ENCODE results near the gene ING1.

Gene ING1

GRCh38 chr13:110758195-110758805, 44.8 kb downstream of the ING1 start:
- Histone ChIP-seq H3K9me3 (ENCODE audit: control insufficient read depth in 1 of 2, low read length in 2 of 2) (no peaks in the 10 kb centered on the region), H3K27me3 (ENCODE audit: low read depth, low read length) (no peaks in the 10 kb centered on the region), H3K4me3 (ENCODE audit: low read depth in 1 of 2, low read length in 2 of 2) (no peak overlapping the region), H3K27ac (ENCODE audit: low read length) (no peak overlapping the region), H3K4me1 (ENCODE audit: control insufficient read depth in 1 of 2, insufficient read depth in 2 of 2, low read length in 2 of 2) (no peaks in the 10 kb centered on the region), H3K36me3 (ENCODE audit: control insufficient read depth in 1 of 2, insufficient read depth in 2 of 2, low read length in 2 of 2) (no peaks in the 10 kb centered on the region)

- Histone ChIP-seq H3K4me1 (ENCODE audit: control insufficient read depth in 1 of 2, insufficient read depth in 2 of 2, low read length in 2 of 2) (no peaks in the 10 kb centered on the region), H3K9me3 (ENCODE audit: control insufficient read depth in 1 of 2, low read length in 2 of 2) (no peaks in the 10 kb centered on the region), H3K36me3 (ENCODE audit: control insufficient read depth in 1 of 2, insufficient read depth in 2 of 2, low read length in 2 of 2) (no peaks in the 10 kb centered on the region), H3K4me3 (ENCODE audit: low read depth in 1 of 2, low read length in 2 of 2) (no peak overlapping the region), H3K27me3 (ENCODE audit: low read depth, low read length) (no peaks in the 10 kb centered on the region), H3K27ac (ENCODE audit: low read length) (no peak overlapping the region)
Observed at GRCh38 chr13:110759710-110760109, 46.2 kb downstream of the ING1 start.

- Histone ChIP-seq H3K9me3 (ENCODE audit: control insufficient read depth in 1 of 2, low read length in 2 of 2) (no peaks in the 10 kb centered on the region), H3K4me3 (ENCODE audit: low read depth in 1 of 2, low read length in 2 of 2) (no peak overlapping the region), H3K4me1 (ENCODE audit: control insufficient read depth in 1 of 2, insufficient read depth in 2 of 2, low read length in 2 of 2) (no peaks in the 10 kb centered on the region), H3K27ac (ENCODE audit: low read length) (no peak overlapping the region), H3K36me3 (ENCODE audit: control insufficient read depth in 1 of 2, insufficient read depth in 2 of 2, low read length in 2 of 2) (no peaks in the 10 kb centered on the region), H3K27me3 (ENCODE audit: low read depth, low read length) (no peaks in the 10 kb centered on the region)
Observed at GRCh38 chr13:110760611-110761010, 47.1 kb downstream of the ING1 start.

- Histone ChIP-seq H3K36me3 (ENCODE audit: control insufficient read depth in 1 of 2, insufficient read depth in 2 of 2, low read length in 2 of 2) (no peaks in the 10 kb centered on the region), H3K4me1 (ENCODE audit: control insufficient read depth in 1 of 2, insufficient read depth in 2 of 2, low read length in 2 of 2) (no peaks in the 10 kb centered on the region), H3K27ac (ENCODE audit: low read length) (no peak overlapping the region), H3K4me3 (ENCODE audit: low read depth in 1 of 2, low read length in 2 of 2) (no peak overlapping the region), H3K9me3 (ENCODE audit: control insufficient read depth in 1 of 2, low read length in 2 of 2) (no peaks in the 10 kb centered on the region), H3K27me3 (ENCODE audit: low read depth, low read length) (no peaks in the 10 kb centered on the region)
Observed at GRCh38 chr13:110766671-110767430, 53.4 kb downstream of the ING1 start.

- H3K27ac ChIP-seq (ENCODE audit: low read length), result no peak overlapping the region
- H3K36me3 ChIP-seq (ENCODE audit: control insufficient read depth in 1 of 2, insufficient read depth in 2 of 2, low read length in 2 of 2), result no peaks in the 10 kb centered on the region
- H3K27me3 ChIP-seq (ENCODE audit: low read depth, low read length), result no peaks in the 10 kb centered on the region
- H3K4me3 ChIP-seq (ENCODE audit: low read depth in 1 of 2, low read length in 2 of 2), result no peak overlapping the region
- no peaks in the 10 kb centered on the region for H3K9me3 ChIP-seq (ENCODE audit: control insufficient read depth in 1 of 2, low read length in 2 of 2)
- no peaks in the 10 kb centered on the region for H3K4me1 ChIP-seq (ENCODE audit: control insufficient read depth in 1 of 2, insufficient read depth in 2 of 2, low read length in 2 of 2)
Observed at GRCh38 chr13:110767476-110767875, 54.0 kb downstream of the ING1 start.

- no peak overlapping the region for H3K4me3 ChIP-seq (ENCODE audit: low read depth in 1 of 2, low read length in 2 of 2)
- H3K9me3 ChIP-seq (ENCODE audit: control insufficient read depth in 1 of 2, low read length in 2 of 2), result no peaks in the 10 kb centered on the region
- no peak overlapping the region for H3K27ac ChIP-seq (ENCODE audit: low read length)
- no peaks in the 10 kb centered on the region for H3K36me3 ChIP-seq (ENCODE audit: control insufficient read depth in 1 of 2, insufficient read depth in 2 of 2, low read length in 2 of 2)
- H3K4me1 ChIP-seq (ENCODE audit: control insufficient read depth in 1 of 2, insufficient read depth in 2 of 2, low read length in 2 of 2), result no peaks in the 10 kb centered on the region
- no peaks in the 10 kb centered on the region for H3K27me3 ChIP-seq (ENCODE audit: low read depth, low read length)
Observed at GRCh38 chr13:110769097-110769496, 55.6 kb downstream of the ING1 start.

GRCh38 chr13:110770678-110771077, 57.2 kb downstream of the ING1 start:
- no peaks in the 10 kb centered on the region for H3K9me3 ChIP-seq (ENCODE audit: control insufficient read depth in 1 of 2, low read length in 2 of 2)
- no peaks in the 10 kb centered on the region for H3K27me3 ChIP-seq (ENCODE audit: low read depth, low read length)
- no peaks in the 10 kb centered on the region for H3K4me1 ChIP-seq (ENCODE audit: control insufficient read depth in 1 of 2, insufficient read depth in 2 of 2, low read length in 2 of 2)
- H3K36me3 ChIP-seq (ENCODE audit: control insufficient read depth in 1 of 2, insufficient read depth in 2 of 2, low read length in 2 of 2), result no peaks in the 10 kb centered on the region
- no peak overlapping the region for H3K4me3 ChIP-seq (ENCODE audit: low read depth in 1 of 2, low read length in 2 of 2)
- no peak overlapping the region for H3K27ac ChIP-seq (ENCODE audit: low read length)

GRCh38 chr13:110771194-110771593, 57.7 kb downstream of the ING1 start:
- no peak overlapping the region for H3K27ac ChIP-seq (ENCODE audit: low read length)
- H3K36me3 ChIP-seq (ENCODE audit: control insufficient read depth in 1 of 2, insufficient read depth in 2 of 2, low read length in 2 of 2), result no peaks in the 10 kb centered on the region

GRCh38 chr13:110772091-110772984, 58.8 kb downstream of the ING1 start:
- Histone ChIP-seq H3K9me3 (ENCODE audit: control insufficient read depth in 1 of 2, low read length in 2 of 2) (no peaks in the 10 kb centered on the region), H3K27me3 (ENCODE audit: low read depth, low read length) (no peaks in the 10 kb centered on the region), H3K36me3 (ENCODE audit: control insufficient read depth in 1 of 2, insufficient read depth in 2 of 2, low read length in 2 of 2) (no peaks in the 10 kb centered on the region), H3K4me1 (ENCODE audit: control insufficient read depth in 1 of 2, insufficient read depth in 2 of 2, low read length in 2 of 2) (no peaks in the 10 kb centered on the region), H3K4me3 (ENCODE audit: low read depth in 1 of 2, low read length in 2 of 2) (no peak overlapping the region), H3K27ac (ENCODE audit: low read length) (no peak overlapping the region)

More at GRCh38 chr13:110771194-110771593, 57.7 kb downstream of the ING1 start:
- no peak overlapping the region for H3K4me3 ChIP-seq (ENCODE audit: low read depth in 1 of 2, low read length in 2 of 2)
- H3K27me3 ChIP-seq (ENCODE audit: low read depth, low read length), result no peaks in the 10 kb centered on the region
- H3K9me3 ChIP-seq (ENCODE audit: control insufficient read depth in 1 of 2, low read length in 2 of 2), result no peaks in the 10 kb centered on the region
- no peaks in the 10 kb centered on the region for H3K4me1 ChIP-seq (ENCODE audit: control insufficient read depth in 1 of 2, insufficient read depth in 2 of 2, low read length in 2 of 2)

Data from muscle layer of duodenum (tissue), 2 donors.